ENCODE data around the gene NABP1. TPM values are rescaled to one million over a fixed set of nuclear protein-coding genes. Genes with fewer than 3 reads are reported as not detected.

Gene NABP1
- total RNA-seq, 1 experiment from 2014 or later, result 5.8 TPM

- TF ChIP-seq FOXP1 (CRISPR knock-in tag; IDR thresholded peaks at IDR 0.05; ENCODE audit: borderline replicate concordance), result no peak
- no peak for TF ChIP-seq ZNF396 (CRISPR knock-in tag; IDR thresholded peaks at IDR 0.05; ENCODE audit: borderline replicate concordance)
- no peak for TF ChIP-seq ZNF671 (CRISPR knock-in tag; IDR thresholded peaks at IDR 0.05)
These were observed 2.7 kb downstream of the NABP1 start (continued) for GRCh38 chr2:191680639-191681038.

- H3K9me3 Mint-ChIP-seq, result no peaks in the 10 kb centered on the region
- POLR2A ChIA-PET, result no interaction called here
- TF ChIP-seq ZNF317 (CRISPR knock-in tag; IDR thresholded peaks at IDR 0.05; ENCODE audit: borderline replicate concordance, low read depth), result no peak
- no peak for TF ChIP-seq NR2C2 (CRISPR knock-in tag; IDR thresholded peaks at IDR 0.05)
- TF ChIP-seq FOXJ3 (CRISPR knock-in tag; IDR thresholded peaks at IDR 0.05; ENCODE audit: borderline replicate concordance), result no peak
- TF ChIP-seq, protein P1, sequence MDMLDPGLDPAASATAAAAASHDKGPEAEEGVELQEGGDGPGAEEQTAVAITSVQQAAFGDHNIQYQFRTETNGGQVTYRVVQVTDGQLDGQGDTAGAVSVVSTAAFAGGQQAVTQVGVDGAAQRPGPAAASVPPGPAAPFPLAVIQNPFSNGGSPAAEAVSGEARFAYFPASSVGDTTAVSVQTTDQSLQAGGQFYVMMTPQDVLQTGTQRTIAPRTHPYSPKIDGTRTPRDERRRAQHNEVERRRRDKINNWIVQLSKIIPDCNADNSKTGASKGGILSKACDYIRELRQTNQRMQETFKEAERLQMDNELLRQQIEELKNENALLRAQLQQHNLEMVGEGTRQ (CRISPR knock-in tag; IDR thresholded peaks at IDR 0.05), result no peak
- no peak for TF ChIP-seq GRHL2 (CRISPR knock-in tag; IDR thresholded peaks at IDR 0.05; ENCODE audit: insufficient replicate concordance, severe bottlenecking)
- no peak for TF ChIP-seq ZMAT4 (CRISPR knock-in tag; IDR thresholded peaks at IDR 0.05)
- no peak for TF ChIP-seq ZSCAN18 (CRISPR knock-in tag; IDR thresholded peaks at IDR 0.05)
- TF ChIP-seq SOX15 (CRISPR knock-in tag; IDR thresholded peaks at IDR 0.05), result no peak
- CTCF ChIA-PET, result no interaction called here
- DNase-seq (ENCODE audit: low spot score) (no peak), ATAC-seq (no peak)
- H3K4me1 Mint-ChIP-seq, result peaks cover 10% of the 10 kb centered on the region
- H3K36me3 Mint-ChIP-seq, result peaks cover 10% of the 10 kb centered on the region
- peaks cover 6% of the 10 kb centered on the region for H3K27me3 Mint-ChIP-seq (ENCODE audit: low read depth)
- no peak overlapping the region for H3K27ac Mint-ChIP-seq
- H3K4me3 Mint-ChIP-seq, result no peak overlapping the region
These were observed 4.2 kb downstream of the NABP1 start for GRCh38 chr2:191682126-191682525.

- ChIA-PET POLR2A (interaction anchor here (0.6 kb wide), 1 partner anchor 8 kb away, joined by 4 read pairs; the partner anchor contains the start of gene NABP1), CTCF (no interaction called here)
- peaks cover 15% of the 10 kb centered on the region for H3K4me1 Mint-ChIP-seq
- no peak for DNase-seq (ENCODE audit: low spot score)
- no peak overlapping the region for H3K4me3 Mint-ChIP-seq
- TF ChIP-seq TP53 (CRISPR knock-in tag; IDR thresholded peaks at IDR 0.05) (no peak), SMAD3 (CRISPR knock-in tag; IDR thresholded peaks at IDR 0.05; ENCODE audit: borderline replicate concordance) (no peak), ZNF138 (CRISPR knock-in tag; conservative IDR thresholded peaks at IDR 0.05) (no peak), KAT7 (CRISPR knock-in tag; IDR thresholded peaks at IDR 0.05; ENCODE audit: borderline replicate concordance) (no peak), ZNF671 (CRISPR knock-in tag; IDR thresholded peaks at IDR 0.05) (no peak), ATF1 (CRISPR knock-in tag; IDR thresholded peaks at IDR 0.05) (no peak), ZNF121 (CRISPR knock-in tag; IDR thresholded peaks at IDR 0.05) (no peak), CREB1 (CRISPR knock-in tag; IDR thresholded peaks at IDR 0.05) (no peak), FOXK1 (CRISPR knock-in tag; IDR thresholded peaks at IDR 0.05) (no peak), EMX1 (CRISPR knock-in tag; IDR thresholded peaks at IDR 0.05) (no peak), MYBL2 (CRISPR knock-in tag; IDR thresholded peaks at IDR 0.05) (no peak), ETV6 (CRISPR knock-in tag; IDR thresholded peaks at IDR 0.05) (no peak), GABPB1 (CRISPR knock-in tag; IDR thresholded peaks at IDR 0.05) (no peak), ZNF416 (CRISPR knock-in tag; IDR thresholded peaks at IDR 0.05) (no peak)
- TF ChIP-seq, protein P2, sequence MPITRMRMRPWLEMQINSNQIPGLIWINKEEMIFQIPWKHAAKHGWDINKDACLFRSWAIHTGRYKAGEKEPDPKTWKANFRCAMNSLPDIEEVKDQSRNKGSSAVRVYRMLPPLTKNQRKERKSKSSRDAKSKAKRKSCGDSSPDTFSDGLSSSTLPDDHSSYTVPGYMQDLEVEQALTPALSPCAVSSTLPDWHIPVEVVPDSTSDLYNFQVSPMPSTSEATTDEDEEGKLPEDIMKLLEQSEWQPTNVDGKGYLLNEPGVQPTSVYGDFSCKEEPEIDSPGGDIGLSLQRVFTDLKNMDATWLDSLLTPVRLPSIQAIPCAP (CRISPR knock-in tag; IDR thresholded peaks at IDR 0.05), result no peak
- TF ChIP-seq, protein P3, sequence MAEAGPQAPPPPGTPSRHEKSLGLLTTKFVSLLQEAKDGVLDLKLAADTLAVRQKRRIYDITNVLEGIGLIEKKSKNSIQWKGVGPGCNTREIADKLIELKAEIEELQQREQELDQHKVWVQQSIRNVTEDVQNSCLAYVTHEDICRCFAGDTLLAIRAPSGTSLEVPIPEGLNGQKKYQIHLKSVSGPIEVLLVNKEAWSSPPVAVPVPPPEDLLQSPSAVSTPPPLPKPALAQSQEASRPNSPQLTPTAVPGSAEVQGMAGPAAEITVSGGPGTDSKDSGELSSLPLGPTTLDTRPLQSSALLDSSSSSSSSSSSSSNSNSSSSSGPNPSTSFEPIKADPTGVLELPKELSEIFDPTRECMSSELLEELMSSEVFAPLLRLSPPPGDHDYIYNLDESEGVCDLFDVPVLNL (CRISPR knock-in tag; IDR thresholded peaks at IDR 0.05; ENCODE audit: borderline replicate concordance, low read depth), result no peak
- no peaks in the 10 kb centered on the region for H3K9me3 Mint-ChIP-seq
- no peaks in the 10 kb centered on the region for H3K27me3 Mint-ChIP-seq (ENCODE audit: low read depth)
- no peak overlapping the region for H3K27ac Mint-ChIP-seq
- no peak for ATAC-seq
- H3K36me3 Mint-ChIP-seq, result peaks cover 10% of the 10 kb centered on the region
These were observed 8.1 kb downstream of the NABP1 start for GRCh38 chr2:191686066-191686465.

All from WTC11 (cell line).